ENCODE results near the gene VPS13D. TPM values are rescaled to one million over a fixed set of nuclear protein-coding genes. Genes with fewer than 3 reads are reported as not detected.
A peak's percentile ranks its signal among the peaks of the same experiment; 100 is the strongest.

VPS13D gene
- total and polyA plus RNA-seq, 2 of the 4 experiments (the other 2 are of a cell fraction): 9.0 to 16.3 TPM

- Histone ChIP-seq H4K20me1 (ENCODE audit: insufficient read depth, low read length) (no peaks in the 10 kb centered on the region), H2AFZ (replicated peaks; ENCODE audit: low read length, poor library complexity) (no peak overlapping the region), H3K27ac (ENCODE audit: insufficient read depth, low read length) (no peak overlapping the region), H3K9me3 (ENCODE audit: control insufficient read depth, insufficient read depth, low read length) (no peaks in the 10 kb centered on the region), H2BK5ac (ENCODE audit: low read depth, low read length, poor library complexity, severe bottlenecking) (no peak overlapping the region), H2AK5ac (ENCODE audit: low read depth, low read length) (no peak overlapping the region), H3K4me2 (ENCODE audit: low read depth, low read length) (no peak overlapping the region), H3K27me3 (ENCODE audit: control insufficient read depth, insufficient read depth, low read length) (no peaks in the 10 kb centered on the region), H3K36me3 (ENCODE audit: control insufficient read depth, insufficient read depth, low read length) (no peaks in the 10 kb centered on the region; the same call in 1 of the 2 replicates), H3K4ac (ENCODE audit: low read depth, low read length) (no peak overlapping the region), H3K56ac (ENCODE audit: extremely low read depth, insufficient read depth, low read length) (no peak overlapping the region), H3K14ac (replicated peaks; ENCODE audit: low read depth, low read length) (no peak overlapping the region), H3K79me1 (ENCODE audit: low read depth in 1 of 2, low read length in 2 of 2) (0 out of 4 replicates have a peak, but pooled peaks cover 0 to 3% of the 10 kb centered on the region in 2 experiments), H3K4me3 (ENCODE audit: insufficient read depth, low read depth, low read length) (no peak overlapping the region), H3K18ac (ENCODE audit: low read depth, low read length) (no peak overlapping the region), H2BK20ac (ENCODE audit: low read depth, low read length) (no peak overlapping the region), H3K23ac (ENCODE audit: low read depth, low read length) (no peak overlapping the region), H3K9ac (ENCODE audit: low read depth, low read length) (no peak overlapping the region), H2BK15ac (ENCODE audit: low read depth, low read length) (no peak overlapping the region), H2AK9ac (replicated peaks; ENCODE audit: low read depth, low read length, poor library complexity) (no peak overlapping the region), H3K9me1 (ENCODE audit: insufficient read depth, low read length) (peaks cover 8% of the 10 kb centered on the region), H2BK120ac (ENCODE audit: low read depth, low read length) (peak overlapping the region; percentile 27; the same call in 1 of the 2 replicates), H3K4me1 (ENCODE audit: control insufficient read depth, insufficient read depth, low read length) (peaks cover 9% of the 10 kb centered on the region), H4K5ac (ENCODE audit: low read depth, low read length) (no peak overlapping the region), H4K8ac (ENCODE audit: low read depth in 2 of 2, low read length in 2 of 2) (no peak overlapping the region), H4K91ac (ENCODE audit: insufficient read depth, low read depth, low read length) (no peak overlapping the region)
- peak; percentile 34 for DNase-seq
- dilution Hi-C loops (cut with HindIII; ENCODE audit: low sequenced_read_pairs, unreplicated experiment) (no loop called here), intact Hi-C loops (cut with micrococcal nuclease) (no loop called here), in situ Hi-C loops (cut with MboI; ENCODE audit: low sequenced_read_pairs) (loop anchor here (25.0 kb wide), 1 partner anchor 188 kb away; the partner anchor contains the start of gene DHRS3)
- POLR2A ChIA-PET (ENCODE audit: unreplicated experiment): no interaction called here
- CTCF ChIA-PET: interaction anchor here (1.3 kb wide), 1 partner anchor 13 kb away, joined by 5 read pairs; no protein-coding TSS in a partner anchor
- no TSS peak for BruUV-seq (replicated peaks)
- TF ChIP-seq POLR2A (IDR thresholded peaks at IDR 0.05; ENCODE audit: low read depth, low read length) (no peak), BHLHE40 (IDR thresholded peaks at IDR 0.05; ENCODE audit: low read depth, low read length) (no peak), NFE2L2 (IDR thresholded peaks at IDR 0.05; ENCODE audit: low read depth, low read length) (no peak), CEBPB (IDR thresholded peaks at IDR 0.05; ENCODE audit: low read depth, low read length) (no peak), RFX5 (IDR thresholded peaks at IDR 0.05; ENCODE audit: low read depth, low read length) (no peak), USF2 (IDR thresholded peaks at IDR 0.05; ENCODE audit: low read depth, low read length) (no peak), SMC3 (IDR thresholded peaks at IDR 0.05; ENCODE audit: low read depth, low read length) (no peak), CTCF (conservative IDR thresholded peaks at IDR 0.05; ENCODE audit: low read depth, low read length) (no peak), MAFK (IDR thresholded peaks at IDR 0.05; ENCODE audit: low read depth, low read length) (no peak), RCOR1 (IDR thresholded peaks at IDR 0.05; ENCODE audit: insufficient replicate concordance, low read length) (no peak), CHD1 (IDR thresholded peaks at IDR 0.05; ENCODE audit: low read depth, low read length) (no peak), RAD21 (IDR thresholded peaks at IDR 0.05; ENCODE audit: low read length) (no peak), MXI1 (IDR thresholded peaks at IDR 0.05; ENCODE audit: borderline replicate concordance, low read depth, low read length) (no peak), ELK1 (IDR thresholded peaks at IDR 0.05; ENCODE audit: borderline replicate concordance, low read depth, low read length) (no peak), MAZ (IDR thresholded peaks at IDR 0.05; ENCODE audit: borderline replicate concordance, low read depth, low read length) (no peak), FOS (IDR thresholded peaks at IDR 0.05; ENCODE audit: low read depth, low read length) (no peak)
- no peak for ATAC-seq (ENCODE audit: low read depth)
Measured at GRCh38 chr1:12424793-12425192, 195.0 kb downstream of the VPS13D start.
